GM21390 (cell line): Measurements from ENCODE around the gene KAT2A.

ENCODE experiments used
- ATAC-seq: cut with Tn5 transposase; IDR thresholded peaks from one replicate; pipeline ENCODE4 v1.9.1; 2021; ENCODE audit not compliant: unreplicated experiment

Gene KAT2A

DNA sequence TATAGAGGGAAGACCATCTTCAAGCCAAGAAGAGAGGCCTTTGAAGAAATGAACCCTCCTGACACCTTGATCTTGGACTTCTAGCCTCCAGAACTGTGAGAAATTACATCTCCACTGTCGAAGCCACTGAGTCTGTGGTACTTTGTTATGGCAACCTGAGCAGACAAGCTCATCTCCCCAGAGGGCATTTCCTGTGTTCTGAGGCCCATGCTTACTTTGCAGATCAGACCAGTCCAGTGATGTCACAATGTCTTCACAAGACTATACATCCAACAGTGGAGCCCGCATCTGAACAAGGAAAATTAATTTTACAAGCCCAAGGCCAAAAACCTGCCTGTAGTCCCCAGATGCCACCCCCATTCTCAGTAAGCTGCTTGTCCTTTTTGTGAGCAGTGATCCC is 56.0 kb downstream of the KAT2A start:
- no peak for ATAC-seq
